ENCODE data around the gene KAT2B. TPM values are rescaled to one million over a fixed set of nuclear protein-coding genes. Genes with fewer than 3 reads are reported as not detected.

The KAT2B gene
- polyA plus RNA-seq, 3 donors = 23.2 to 28.1 (median 25.9) TPM

DNA sequence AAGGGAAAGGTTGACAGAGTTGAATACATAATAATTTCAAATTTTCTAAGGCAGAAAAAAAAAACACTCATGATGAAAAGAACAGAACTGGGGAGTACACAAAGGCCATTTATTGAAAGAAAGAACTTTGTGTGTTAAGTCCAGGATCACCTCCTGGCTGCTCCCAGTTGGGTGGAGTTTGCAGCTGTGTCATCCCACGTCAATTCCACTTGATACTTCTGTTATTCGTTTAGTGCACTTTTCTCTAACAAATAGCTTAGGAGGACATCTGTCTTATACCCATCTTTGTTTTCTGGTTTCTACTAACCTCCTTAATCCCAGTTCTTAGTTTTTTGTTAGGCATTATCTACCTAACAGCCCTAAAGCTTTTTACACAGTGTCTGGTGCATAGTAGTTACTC, 101.1 kb downstream of the KAT2B start:
- DNase-seq (ENCODE audit: low read depth in 3 of 3, low spot score in 2 of 3) = no peak

- no peak for DNase-seq (ENCODE audit: low read depth in 3 of 3, low spot score in 2 of 3)
Measured at GRCh38 chr3:20141851-20142250, 101.6 kb downstream of the KAT2B start.

GRCh38 chr3:20142517-20142916, 102.3 kb downstream of the KAT2B start:
- no peak for DNase-seq (ENCODE audit: low read depth in 3 of 3, low spot score in 2 of 3)

DNA sequence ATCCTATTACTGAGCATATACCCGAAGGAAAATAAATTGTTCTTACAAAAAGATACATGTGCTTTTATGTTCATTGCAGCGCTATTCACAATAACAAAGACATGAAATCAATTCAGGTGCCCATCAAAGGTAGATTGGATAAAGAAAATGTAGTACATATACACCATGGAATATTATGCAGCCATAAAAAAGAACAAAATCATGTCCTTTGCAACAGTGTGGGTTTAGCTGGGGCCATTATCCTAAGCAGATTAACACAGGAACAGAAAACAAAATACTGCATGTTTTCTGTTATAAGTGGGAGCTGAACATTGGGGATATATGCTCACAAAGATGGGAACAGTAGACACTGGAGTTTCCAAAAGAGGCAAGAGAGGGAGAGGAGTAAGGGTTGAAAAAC, 103.3 kb downstream of the KAT2B start:
- DNase-seq (ENCODE audit: low read depth in 3 of 3, low spot score in 2 of 3) = no peak

GRCh38 chr3:20145874-20146273, 105.6 kb downstream of the KAT2B start:
- no peak for DNase-seq (ENCODE audit: low read depth in 3 of 3, low spot score in 2 of 3)

DNA sequence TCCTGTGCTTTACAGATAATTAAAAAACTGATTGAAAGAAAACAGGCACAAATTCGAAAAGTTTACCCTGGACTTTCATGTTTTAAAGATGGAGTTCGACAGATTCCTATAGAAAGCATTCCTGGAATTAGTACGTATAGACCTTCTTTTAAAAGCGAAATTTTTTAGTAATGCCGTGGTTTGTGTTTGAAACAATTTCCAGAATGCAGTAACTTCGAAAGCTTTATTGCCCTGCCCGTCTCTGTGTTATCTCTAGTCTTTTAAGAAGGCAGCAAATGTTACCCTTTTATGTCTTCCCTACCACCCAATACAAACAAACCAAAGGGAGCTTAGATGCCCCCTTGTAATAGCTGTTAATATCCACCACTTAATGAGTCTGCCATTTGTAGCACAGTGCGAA, 106.1 kb downstream of the KAT2B start:
- no peak for DNase-seq (ENCODE audit: low read depth in 3 of 3, low spot score in 2 of 3)

GRCh38 chr3:20147361-20147760, 107.1 kb downstream of the KAT2B start:
- no peak for DNase-seq (ENCODE audit: low read depth in 3 of 3, low spot score in 2 of 3)

GRCh38 chr3:20148466-20148865, 108.2 kb downstream of the KAT2B start:
- no peak for DNase-seq (ENCODE audit: low read depth in 3 of 3, low spot score in 2 of 3)

DNA sequence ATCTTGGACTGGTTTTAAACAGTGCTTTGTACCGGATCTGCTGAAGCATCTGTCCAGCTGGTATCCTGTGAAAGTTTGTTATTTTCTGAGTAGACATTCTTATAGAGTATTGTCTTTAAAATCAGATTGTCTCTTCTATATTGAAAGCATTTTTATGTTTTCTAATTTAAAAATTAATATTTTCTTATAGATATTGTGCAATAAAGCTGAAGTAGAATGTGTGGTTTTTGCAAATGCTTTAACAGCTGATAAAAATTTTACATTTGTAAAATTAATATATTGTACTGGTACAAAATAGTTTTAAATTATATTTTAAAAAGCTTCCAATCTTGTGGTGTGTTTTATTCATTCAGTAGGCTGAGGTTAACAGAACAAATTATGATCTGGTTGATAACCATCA, 113.8 kb downstream of the KAT2B start:
- no peak for DNase-seq (ENCODE audit: low read depth in 3 of 3, low spot score in 2 of 3)

DNA sequence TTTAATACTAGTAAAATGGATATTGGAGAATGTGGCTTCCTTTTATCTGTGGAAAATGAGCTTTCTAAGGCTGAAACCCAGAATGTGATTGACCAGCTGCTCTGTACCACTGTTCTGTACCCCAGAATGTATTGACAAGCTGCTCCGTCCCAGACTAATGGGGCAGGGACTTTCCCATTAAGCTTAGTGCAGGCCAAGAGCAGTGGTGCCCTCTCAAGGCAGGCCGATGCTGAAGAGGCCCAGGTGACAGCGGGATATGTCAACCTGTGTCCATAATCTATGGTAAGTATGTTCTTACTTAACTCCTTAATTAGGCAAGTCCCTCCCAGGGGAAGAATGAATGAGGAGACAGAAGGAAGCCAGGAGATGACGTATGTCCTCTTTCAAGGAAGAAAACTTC, 114.7 kb downstream of the KAT2B start:
- no peak for DNase-seq (ENCODE audit: low read depth in 3 of 3, low spot score in 2 of 3)

GRCh38 chr3:20160230-20160629, 120.0 kb downstream of the KAT2B start:
- no peak for DNase-seq (ENCODE audit: low read depth in 3 of 3, low spot score in 2 of 3)

DNA sequence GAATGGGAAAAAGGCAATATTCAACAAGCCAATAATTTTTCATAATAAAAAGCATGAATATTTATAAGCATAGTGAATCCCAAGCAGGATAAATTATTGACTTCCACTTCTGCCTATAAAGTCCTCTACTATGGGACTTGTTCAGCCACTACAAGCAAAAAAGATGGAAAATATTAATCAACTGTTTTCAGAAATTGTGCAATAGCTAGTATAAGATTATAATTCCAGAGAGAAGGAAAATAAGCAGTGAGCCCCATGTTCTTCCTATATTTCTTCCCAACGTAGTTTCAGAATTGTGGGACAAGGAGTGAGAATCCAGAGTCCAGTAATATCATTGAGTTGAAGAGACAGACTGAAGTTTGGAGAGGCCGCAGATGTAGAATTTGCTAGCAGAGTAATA, 121.5 kb downstream of the KAT2B start:
- DNase-seq (ENCODE audit: low read depth in 3 of 3, low spot score in 2 of 3) = no peak

DNA sequence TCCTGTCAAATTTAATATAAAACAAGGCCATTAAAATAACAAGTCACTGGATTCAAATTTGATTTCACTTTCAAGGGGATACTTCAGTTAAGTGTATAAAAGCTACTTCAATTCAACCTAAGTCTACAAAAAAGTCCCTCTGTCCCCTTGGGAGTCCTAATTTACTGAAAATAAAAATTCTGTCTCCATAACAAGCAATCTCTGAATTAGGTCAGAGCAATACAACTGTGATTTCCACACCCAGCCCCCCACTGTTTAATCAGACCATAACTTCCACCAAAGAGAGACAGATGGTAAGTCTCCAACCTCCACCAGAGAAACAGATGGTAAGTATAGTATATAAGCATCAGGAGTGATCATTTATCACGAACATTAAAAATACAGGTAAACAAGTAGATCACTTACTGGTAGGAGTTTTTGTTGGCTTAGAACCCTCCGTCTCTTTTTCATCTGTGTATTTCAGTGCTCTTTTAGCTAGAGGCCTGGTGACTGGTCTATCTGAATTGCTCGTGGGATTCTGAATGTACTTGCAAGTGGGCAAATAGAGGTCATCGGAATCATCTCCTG, 133.7 kb downstream of the KAT2B start:
- DNase-seq (ENCODE audit: low read depth in 3 of 3, low spot score in 2 of 3) = no peak

DNA sequence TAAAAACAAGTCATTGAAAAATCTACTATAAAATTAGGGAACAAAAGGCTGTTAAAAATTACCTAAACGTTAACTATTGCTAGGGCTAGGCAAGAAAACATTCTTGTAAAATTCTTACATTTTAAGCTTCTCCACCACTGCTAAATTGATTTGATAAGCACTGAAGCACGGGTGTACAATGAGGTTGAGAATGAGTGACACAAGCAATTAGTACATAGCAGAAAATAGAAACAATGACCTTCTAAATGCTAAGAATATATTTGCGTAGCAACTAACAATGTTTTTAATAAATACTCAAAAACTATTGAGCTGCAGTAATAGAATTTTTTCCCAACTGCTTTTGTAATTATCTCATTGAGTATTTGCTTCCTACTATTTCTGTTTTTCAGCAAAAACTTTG, 141.0 kb downstream of the KAT2B start:
- no peak for DNase-seq (ENCODE audit: low read depth in 3 of 3, low spot score in 2 of 3)

GRCh38 chr3:20182206-20182605, 142.0 kb downstream of the KAT2B start:
- DNase-seq (ENCODE audit: low read depth in 3 of 3, low spot score in 2 of 3) = no peak

- no peak for DNase-seq (ENCODE audit: low read depth in 3 of 3, low spot score in 2 of 3)
Measured at GRCh38 chr3:20185331-20185678, 145.1 kb downstream of the KAT2B start.

- peak; percentile 94 to 98 (median 95) for DNase-seq (ENCODE audit: low read depth in 3 of 3, low spot score in 2 of 3)
Measured at GRCh38 chr3:20185679-20186599, 145.7 kb downstream of the KAT2B start, which contains the start of gene SGO1. Gene SGO1 (minus strand): TSS chr3:20186206. CDS start chr3:20184027, 2,179 bp downstream.

DNA sequence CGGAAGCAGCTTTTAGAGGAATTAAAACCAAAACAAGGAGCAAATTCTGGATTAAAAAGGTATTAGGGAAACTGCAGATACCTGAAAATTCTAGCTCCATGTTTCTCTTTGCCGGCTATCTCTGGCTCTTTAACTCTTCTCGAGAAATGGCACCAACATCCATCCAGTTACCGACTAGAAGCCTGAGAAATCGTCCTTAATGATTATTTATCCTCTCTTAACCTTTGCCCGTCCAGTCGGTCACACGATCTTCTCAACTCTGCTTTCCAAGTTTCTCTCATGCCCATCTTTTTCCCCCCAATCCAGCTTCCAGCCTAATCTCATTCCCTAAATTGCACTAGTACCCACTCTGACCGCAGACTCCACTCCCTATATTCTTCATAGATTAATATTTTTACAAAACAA, 146.4 kb downstream of the KAT2B start:
- DNase-seq (ENCODE audit: low read depth in 3 of 3, low spot score in 2 of 3) = no peak

- no peak for DNase-seq (ENCODE audit: low read depth in 3 of 3, low spot score in 2 of 3)
Measured at GRCh38 chr3:20190991-20191390, 150.7 kb downstream of the KAT2B start.

- no peak for DNase-seq (ENCODE audit: low read depth in 3 of 3, low spot score in 2 of 3)
Measured at GRCh38 chr3:20194793-20195460, 154.7 kb downstream of the KAT2B start.

DNA sequence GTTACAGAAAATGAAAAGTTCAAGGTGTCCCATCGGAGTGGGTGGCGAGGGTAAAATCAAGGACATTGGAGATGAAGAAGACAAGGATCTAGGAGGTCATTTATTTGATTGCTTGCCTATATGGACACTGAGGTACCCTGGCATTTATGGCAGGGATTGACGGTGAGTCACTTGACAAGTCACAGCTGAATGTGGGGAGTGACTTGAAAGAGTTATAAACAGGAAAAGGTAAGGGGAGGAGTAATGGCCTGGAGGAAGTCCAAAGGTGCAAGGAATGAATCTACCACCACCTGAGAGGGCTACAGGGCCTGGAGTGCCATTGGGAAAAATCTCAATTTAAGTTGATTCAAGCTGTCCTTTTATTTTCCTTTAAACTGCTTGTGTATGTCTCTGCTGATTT, 157.5 kb downstream of the KAT2B start:
- DNase-seq (ENCODE audit: low read depth in 3 of 3, low spot score in 2 of 3) = no peak

DNA sequence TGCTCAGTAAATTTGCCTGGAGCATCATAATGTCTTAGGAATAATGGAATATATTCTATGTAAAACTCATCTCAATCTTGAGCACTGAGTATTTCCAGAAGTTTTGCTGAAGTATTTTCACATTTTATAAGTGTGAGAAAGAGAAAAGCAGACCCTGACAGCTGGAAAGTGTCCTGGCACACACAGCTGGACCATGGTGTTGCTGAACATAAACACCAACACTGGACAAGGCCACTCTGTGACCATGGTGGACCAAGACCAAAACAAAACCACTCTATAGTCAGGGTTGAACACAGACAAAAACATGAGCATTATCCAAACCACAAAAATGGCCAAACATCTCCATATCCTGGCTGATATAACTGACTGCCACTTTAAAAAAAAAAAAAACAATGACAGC, 160.9 kb downstream of the KAT2B start:
- DNase-seq (ENCODE audit: low read depth in 3 of 3, low spot score in 2 of 3) = no peak
